Measurements from ENCODE around the gene NEXN.
A peak's percentile ranks its signal among the peaks of the same experiment; 100 is the strongest.

NEXN gene

GRCh38 chr1:77888081-77888780 lies at the start of gene NEXN:
NEXN (plus strand) TSS chr1:77888624; CDS start chr1:77916107, 27,483 bp downstream.
- peak; percentile 65 for DNase-seq (ENCODE audit: low read depth)

GRCh38 chr1:77841574-77841973 lies 46.9 kb upstream of the NEXN start:
- DNase-seq (ENCODE audit: low read depth), result no peak

DNA sequence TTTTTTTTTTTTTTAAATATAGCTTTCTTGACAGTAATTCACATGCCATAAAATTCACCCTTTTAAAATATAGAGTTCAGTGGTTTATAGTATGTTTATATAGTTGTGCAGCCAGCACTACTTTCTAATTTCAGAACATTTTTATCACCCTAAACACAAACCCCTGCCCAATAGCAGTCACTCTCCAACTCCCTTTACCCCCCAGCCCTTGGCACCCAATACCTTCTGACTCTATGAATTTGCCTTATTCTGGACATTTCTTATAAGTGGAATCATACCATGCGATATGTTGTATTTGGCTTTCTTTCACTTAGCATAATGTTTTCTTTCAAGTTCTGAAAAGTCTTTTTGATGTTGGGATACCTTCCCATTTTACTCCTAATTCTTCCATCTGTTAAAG lies 42.5 kb upstream of the NEXN start:
- no peak for DNase-seq (ENCODE audit: low read depth)

GRCh38 chr1:77846966-77847365 lies 41.5 kb upstream of the NEXN start:
- no peak for DNase-seq (ENCODE audit: low read depth)

GRCh38 chr1:77847621-77848080 lies 40.8 kb upstream of the NEXN start:
- no peak for DNase-seq (ENCODE audit: low read depth)

DNA sequence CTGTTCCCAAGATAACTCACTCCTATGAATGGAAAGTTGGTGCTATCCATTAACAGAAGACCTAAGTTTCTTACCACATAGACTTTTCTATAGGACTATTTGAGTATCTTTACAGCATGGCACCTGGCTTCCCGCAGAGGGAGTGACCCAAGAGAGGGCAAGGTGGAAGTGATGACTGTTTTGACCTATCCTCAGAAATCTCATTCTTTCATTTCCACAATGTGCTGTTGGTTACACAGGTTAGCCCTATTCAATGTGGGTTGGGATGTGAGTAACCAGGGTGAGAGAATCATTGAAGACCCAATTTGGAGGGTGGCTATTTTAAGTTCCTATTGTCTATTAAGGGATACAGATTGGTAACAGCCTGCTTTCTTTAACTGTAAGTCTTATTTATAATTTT lies 38.3 kb upstream of the NEXN start:
- DNase-seq (ENCODE audit: low read depth), result no peak

GRCh38 chr1:77857552-77857951 lies 30.9 kb upstream of the NEXN start:
- DNase-seq (ENCODE audit: low read depth), result no peak

DNA sequence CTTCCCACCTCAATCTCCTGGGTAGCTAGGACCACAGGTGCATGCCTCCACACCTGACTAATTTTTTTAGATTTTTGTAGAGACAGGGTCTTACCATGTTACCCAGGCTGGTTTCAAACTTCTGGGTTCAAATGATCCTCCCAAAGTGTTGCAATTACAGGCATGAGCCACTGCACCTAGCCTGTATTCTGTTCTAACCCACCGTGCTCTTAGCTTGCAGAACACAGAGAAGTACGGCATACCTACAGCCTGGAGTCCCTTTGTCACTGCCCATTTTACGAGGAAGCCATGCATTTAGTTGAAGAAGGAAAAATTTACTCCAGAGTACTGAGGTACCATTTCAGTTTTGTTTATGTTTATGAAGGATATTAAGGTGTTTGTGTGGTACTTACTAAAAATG lies 29.7 kb upstream of the NEXN start:
- DNase-seq (ENCODE audit: low read depth), result no peak

DNA sequence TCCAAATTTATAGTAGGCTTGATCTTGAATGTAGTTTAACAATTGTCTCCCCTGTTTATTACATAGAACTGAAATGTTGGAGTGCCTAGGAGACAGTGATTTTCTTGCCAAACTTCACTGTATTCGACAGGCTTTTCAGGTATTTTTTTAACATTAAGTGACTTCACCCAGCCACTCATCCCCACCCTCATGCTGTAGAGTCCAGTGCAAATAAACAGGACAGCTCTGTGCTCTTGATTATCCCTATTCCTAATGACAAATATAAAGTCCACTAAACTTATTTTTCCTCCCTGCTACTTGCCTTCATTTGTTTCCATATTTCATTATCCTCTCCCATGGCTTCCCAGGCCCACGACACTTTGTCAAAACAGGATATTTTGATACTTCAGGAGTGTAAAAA lies 29.2 kb upstream of the NEXN start:
- no peak for DNase-seq (ENCODE audit: low read depth)

DNA sequence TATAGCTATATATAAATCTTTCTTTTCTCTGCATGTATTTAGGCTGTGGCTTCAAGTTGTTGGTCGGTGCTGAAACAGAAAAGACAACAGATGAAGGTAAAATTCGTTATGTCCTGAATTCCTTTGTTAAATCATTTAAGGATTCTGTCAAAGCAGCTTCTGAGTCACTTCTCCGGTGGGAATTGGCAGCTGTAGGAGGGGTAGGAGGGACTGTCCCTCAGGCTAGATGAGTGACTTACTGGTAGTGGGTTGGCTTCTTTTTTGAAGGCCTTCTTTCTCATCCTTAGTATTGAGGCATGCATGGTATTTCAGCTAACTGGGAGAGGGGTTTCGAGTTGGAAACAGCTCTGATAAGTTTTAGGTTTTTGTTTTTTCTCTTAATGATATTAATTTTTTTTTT lies 22.1 kb upstream of the NEXN start:
- no peak for DNase-seq (ENCODE audit: low read depth)

DNA sequence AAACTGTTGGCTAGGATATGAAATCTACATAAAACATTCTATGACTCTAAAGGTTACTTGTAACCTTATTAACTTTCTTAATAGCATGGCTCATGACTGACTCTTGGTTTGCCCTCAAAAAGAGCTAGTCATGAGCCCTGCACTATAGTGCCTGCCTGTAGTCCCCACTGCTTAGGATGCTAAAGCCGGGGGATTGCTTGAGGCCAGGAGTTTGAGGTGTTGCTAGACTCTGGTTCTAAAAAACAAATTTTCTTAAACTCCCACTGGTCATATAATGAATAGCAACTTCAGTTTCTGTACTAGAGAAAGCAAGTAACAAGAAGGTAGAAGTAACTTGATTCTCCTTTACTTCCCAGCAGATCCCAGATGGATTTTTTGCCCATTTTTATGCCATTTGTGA lies 15.8 kb upstream of the NEXN start:
- DNase-seq (ENCODE audit: low read depth), result no peak

DNA sequence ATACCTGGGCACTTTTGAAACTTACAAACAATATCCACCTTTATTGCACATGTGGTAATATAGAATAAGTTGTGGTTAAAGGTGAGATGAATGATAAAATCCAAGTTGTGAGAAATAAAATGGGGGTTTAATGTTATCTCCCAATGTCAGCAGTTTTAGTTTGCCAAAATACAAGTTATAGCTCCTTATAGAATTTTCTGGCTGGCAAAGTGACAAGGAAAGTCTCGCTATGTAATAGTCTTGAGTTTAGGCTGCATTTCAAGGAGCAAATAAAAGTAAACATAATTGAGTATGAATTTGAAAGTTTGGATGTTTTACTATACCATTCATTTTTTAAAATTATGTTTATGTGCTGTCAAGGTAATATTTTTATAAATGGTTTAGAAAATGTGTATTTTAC lies 15.0 kb upstream of the NEXN start:
- DNase-seq (ENCODE audit: low read depth), result no peak

GRCh38 chr1:77874804-77875445 lies 13.5 kb upstream of the NEXN start:
- no peak for DNase-seq (ENCODE audit: low read depth)

GRCh38 chr1:77876884-77877283 lies 11.5 kb upstream of the NEXN start:
- no peak for DNase-seq (ENCODE audit: low read depth)

DNA sequence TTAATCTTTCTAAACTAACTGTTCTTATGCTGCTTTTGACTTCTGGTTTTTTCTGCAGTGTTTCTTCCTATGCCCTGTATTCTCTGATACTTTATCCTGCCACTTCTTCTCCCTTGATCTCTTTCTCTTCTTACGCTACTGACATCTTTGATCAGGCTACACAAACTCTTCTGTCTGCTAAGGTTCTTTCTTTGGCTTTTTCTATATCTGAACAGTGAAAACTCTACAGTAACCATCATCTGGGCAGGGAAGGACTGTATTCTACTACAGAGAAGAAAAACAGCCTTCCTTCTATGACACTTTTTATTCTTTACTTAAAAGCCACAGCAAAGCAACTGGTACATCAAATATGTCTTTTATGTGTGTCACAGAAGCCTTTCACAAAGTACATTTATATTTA lies 7.4 kb upstream of the NEXN start:
- no peak for DNase-seq (ENCODE audit: low read depth)

DNA sequence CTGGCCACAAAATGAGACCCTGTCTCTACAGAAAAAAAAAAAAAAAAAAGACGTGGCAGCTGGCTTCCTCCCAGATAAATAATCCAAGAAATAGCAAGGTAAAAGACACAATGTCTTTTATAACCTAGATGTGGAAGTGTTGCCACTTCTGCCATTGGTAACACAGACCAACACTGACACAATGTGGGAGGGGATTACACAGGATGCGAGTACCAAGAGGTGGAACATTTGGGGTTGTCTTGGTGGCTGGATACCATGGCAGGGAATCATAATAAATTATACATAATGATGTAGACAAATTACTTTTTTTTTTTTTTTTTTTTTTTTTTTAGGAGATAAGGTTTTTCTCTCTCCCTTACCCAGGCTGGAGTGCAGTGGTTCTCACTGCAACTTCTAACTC lies 6.0 kb upstream of the NEXN start:
- DNase-seq (ENCODE audit: low read depth), result no peak

GRCh38 chr1:77888781-77889642 lies 588 bp downstream of the NEXN start:
- peak; percentile 28 for DNase-seq (ENCODE audit: low read depth)

- no peak for DNase-seq (ENCODE audit: low read depth)
Measured at GRCh38 chr1:77889671-77890070, 1.2 kb downstream of the NEXN start.

- no peak for DNase-seq (ENCODE audit: low read depth)
Measured at GRCh38 chr1:77891200-77891599, 2.8 kb downstream of the NEXN start.

DNA sequence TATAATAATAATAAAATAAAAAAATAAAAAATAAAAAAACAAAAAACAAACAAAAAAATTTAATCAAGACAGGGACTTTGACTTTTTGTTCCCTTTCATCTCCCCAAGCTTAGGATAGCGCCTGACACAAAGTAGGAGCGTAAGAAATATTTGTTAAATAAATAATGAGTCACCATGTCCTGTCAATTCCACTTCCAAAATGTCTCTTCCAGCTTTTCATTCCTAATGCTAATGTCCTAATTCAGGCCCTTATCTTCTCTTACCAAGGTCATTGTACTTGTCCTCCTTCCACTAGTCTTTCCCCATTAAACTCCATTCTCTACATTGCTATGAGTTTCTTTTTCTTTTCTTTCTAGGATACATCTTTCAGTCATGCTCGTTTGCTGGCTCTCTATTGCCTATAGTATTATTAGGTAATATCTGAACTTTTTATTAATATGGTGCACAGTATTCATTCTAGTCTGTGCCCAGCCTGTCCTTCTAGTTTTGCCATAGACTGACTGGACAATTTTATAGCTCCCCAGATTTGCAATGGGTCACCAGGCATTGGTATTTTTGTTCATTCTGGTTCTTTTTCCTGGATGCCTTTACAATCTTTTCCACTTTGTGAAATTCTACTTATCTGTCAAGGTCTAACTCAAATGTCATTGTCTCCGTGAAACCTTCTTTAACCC lies 11.4 kb downstream of the NEXN start:
- no peak for DNase-seq (ENCODE audit: low read depth)

GRCh38 chr1:77900687-77901293 lies 12.4 kb downstream of the NEXN start:
- peak; percentile 33 for DNase-seq (ENCODE audit: low read depth)

GRCh38 chr1:77905603-77906002 lies 17.2 kb downstream of the NEXN start:
- no peak for DNase-seq (ENCODE audit: low read depth)
